Raji (cell line): ENCODE data around the gene PSMD11.

Experiments
- POLR2A ChIP-seq: IDR thresholded peaks from 2 replicates; pipeline ENCODE4 v1.6.1; 2011; ENCODE audit warnings: low read depth, low read length, control low read depth; ENCODE audit not compliant: insufficient read depth

The PSMD11 gene

GRCh38 chr17:32527146-32527545 is 82.8 kb downstream of the PSMD11 start:
- TF ChIP-seq POLR2A: no peak

GRCh38 chr17:32528825-32529224 is 84.5 kb downstream of the PSMD11 start:
- TF ChIP-seq POLR2A: no peak

- TF ChIP-seq POLR2A: no peak
Measured at GRCh38 chr17:32529604-32530003, 85.3 kb downstream of the PSMD11 start.
